NCI-H2171 (cell line): ENCODE measurements around the gene TNFAIP3.

Source experiments
- DNase-seq: peaks from one replicate; lab custom pipeline; 2025; lab: John Stamatoyannopoulos, UW

Gene TNFAIP3

GRCh38 chr6:137845460-137845859, 21.6 kb upstream of the TNFAIP3 start:
- no peak for DNase-seq

GRCh38 chr6:137846274-137846673, 20.8 kb upstream of the TNFAIP3 start:
- DNase-seq, result no peak

GRCh38 chr6:137846772-137847313, 20.2 kb upstream of the TNFAIP3 start:
- DNase-seq, result no peak

GRCh38 chr6:137847748-137848147, 19.3 kb upstream of the TNFAIP3 start:
- no peak for DNase-seq

- no peak for DNase-seq
Observed at GRCh38 chr6:137848672-137849071, 18.4 kb upstream of the TNFAIP3 start.

- peak; percentile 63 for DNase-seq
Observed at GRCh38 chr6:137849181-137849980, 17.7 kb upstream of the TNFAIP3 start.

- DNase-seq, result no peak
Observed at GRCh38 chr6:137849981-137850714, 16.9 kb upstream of the TNFAIP3 start.

- DNase-seq, result no peak
Observed at GRCh38 chr6:137850816-137851602, 16.1 kb upstream of the TNFAIP3 start.

- DNase-seq, result no peak
Observed at GRCh38 chr6:137851669-137852068, 15.4 kb upstream of the TNFAIP3 start.

GRCh38 chr6:137852346-137852745, 14.7 kb upstream of the TNFAIP3 start:
- no peak for DNase-seq

GRCh38 chr6:137852811-137853210, 14.2 kb upstream of the TNFAIP3 start:
- no peak for DNase-seq

GRCh38 chr6:137853569-137854213, 13.4 kb upstream of the TNFAIP3 start:
- no peak for DNase-seq

- no peak for DNase-seq
Observed at GRCh38 chr6:137856138-137856898, 10.7 kb upstream of the TNFAIP3 start.

GRCh38 chr6:137859025-137859424, 8.0 kb upstream of the TNFAIP3 start:
- no peak for DNase-seq

- no peak for DNase-seq
Observed at GRCh38 chr6:137860394-137861005, 6.6 kb upstream of the TNFAIP3 start.

- no peak for DNase-seq
Observed at GRCh38 chr6:137861550-137862337, 5.3 kb upstream of the TNFAIP3 start.

GRCh38 chr6:137862419-137863090, 4.5 kb upstream of the TNFAIP3 start:
- no peak for DNase-seq

- no peak for DNase-seq
Observed at GRCh38 chr6:137863091-137863797, 3.8 kb upstream of the TNFAIP3 start.
